B cell (primary cell): ENCODE measurements around the gene SEMA4A. TPM values are rescaled to one million over a fixed set of nuclear protein-coding genes. Genes with fewer than 3 reads are reported as not detected.

ENCODE experiments used
- ATAC-seq: fragments of 200-7000 bp; cut with Tn5 transposase; one replicate; pipeline ENCODE4 v1.10.0; 2021; ENCODE audit warnings: low read depth, mild to moderate bottlenecking, moderate number of reproducible peaks, moderate library complexity
- CTCF ChIA-PET: fragments of 350-600 bp; sonication (Branson Sonifier 250); formaldehyde crosslinking; loops from one replicate; lab custom pipeline; 2021; ENCODE audit warnings: antibody characterized with exemption, inconsistent platforms; lab: Charles Lee
- POLR2A ChIA-PET: fragments of 350-600 bp; sonication (Branson Sonifier 250); formaldehyde crosslinking; loops from one replicate; lab custom pipeline; 2021; ENCODE audit warnings: antibody characterized with exemption; lab: Charles Lee
- DNase-seq: peaks from one replicate; pipeline ENCODE4 v3.0.0; 2013
- H2AFZ ChIP-seq: 2 replicates; pipeline ENCODE4 v1.6.1; 2012; ENCODE audit warnings: mild to moderate bottlenecking, low read depth, low read length; ENCODE audit not compliant: insufficient read depth, poor library complexity, severe bottlenecking
- H3K27ac ChIP-seq, 2 donors: 1 replicate in 1 of 2; 2 replicates in 1 of 2; pipeline ENCODE4 v1.5.1; 2012 to 2013; ENCODE audit warnings: low read length in 2 of 2, mild to moderate bottlenecking in 2 of 2, moderate library complexity in 1 of 2
- H3K27me3 ChIP-seq, 4 experiments: fragments of 200-600 bp in 1 of 4; sonication (generic) in 1 of 4; replicated peaks in 1 of 4; 1 replicate in 2 of 4; 2 replicates in 2 of 4; pipeline versions ENCODE4 v1.6.1 to v1.7.0; 2013 to 2016; ENCODE audit warnings: low read length in 3 of 4, mild to moderate bottlenecking in 2 of 4, mixed read lengths in 1 of 4, moderate library complexity in 1 of 4; ENCODE audit not compliant: insufficient read depth in 4 of 4, control insufficient read depth in 3 of 4; ENCODE audit errors: control extremely low read depth in 1 of 4
- H3K36me3 ChIP-seq, 2 experiments: replicated peaks in 1 of 2; 1 replicate in 1 of 2; 2 replicates in 1 of 2; pipeline versions ENCODE4 v1.6.1 to v1.7.1; 2013; ENCODE audit warnings: low read length in 1 of 2; ENCODE audit not compliant: insufficient read depth in 2 of 2, control insufficient read depth in 1 of 2; ENCODE audit errors: control extremely low read depth in 1 of 2, extremely low read depth in 1 of 2
- H3K4me1 ChIP-seq, 2 donors: fragments of 200-600 bp in 1 of 2; sonication (generic) in 1 of 2; 1 replicate in 1 of 2; 2 replicates in 1 of 2; pipeline versions ENCODE4 v1.5.1 to v1.6.1; 2013 to 2017; ENCODE audit warnings: low read length in 2 of 2; ENCODE audit not compliant: control insufficient read depth in 2 of 2, insufficient read depth in 2 of 2
- H3K4me2 ChIP-seq: replicated peaks from 2 replicates; pipeline ENCODE3; 2012; ENCODE audit warnings: mild to moderate bottlenecking, low read depth, low read length; ENCODE audit not compliant: poor library complexity, severe bottlenecking
- H3K4me3 ChIP-seq, 5 experiments: fragments of 200-600 bp in 1 of 5; sonication (generic) in 1 of 5; 1 replicate in 3 of 5; 2 replicates in 2 of 5; pipeline versions ENCODE4 v1.5.1 to v1.7.0; 2011 to 2016; ENCODE audit warnings: low read length in 4 of 5, mild to moderate bottlenecking in 4 of 5, low read depth in 2 of 5, control low read depth in 1 of 5, moderate library complexity in 1 of 5; ENCODE audit not compliant: insufficient read depth in 1 of 5; ENCODE audit errors: control extremely low read depth in 1 of 5, extremely low read depth in 1 of 5
- H3K79me2 ChIP-seq: fragments of 200-600 bp; sonication (generic); one replicate; pipeline ENCODE4 v1.6.0; 2016; ENCODE audit warnings: low read length; ENCODE audit not compliant: control insufficient read depth, insufficient read depth
- H3K9ac ChIP-seq: fragments of 200-600 bp; sonication (generic); 2 replicates; pipeline ENCODE4 v1.6.1; 2017; ENCODE audit warnings: mild to moderate bottlenecking, low read length, moderate library complexity
- H3K9me3 ChIP-seq, 3 donors: one replicate each; pipeline versions ENCODE4 v1.6.1 to v1.7.1; 2013; ENCODE audit warnings: low read length in 2 of 3; ENCODE audit not compliant: control insufficient read depth in 2 of 3, insufficient read depth in 1 of 3; ENCODE audit errors: control extremely low read depth in 1 of 3
- H4K20me1 ChIP-seq: 2 replicates; pipeline ENCODE4 v1.6.0; 2012; ENCODE audit warnings: mild to moderate bottlenecking, low read length; ENCODE audit not compliant: insufficient read depth, control insufficient read depth, poor library complexity, severe bottlenecking
- H3K27ac Mint-ChIP-seq: one replicate; pipeline ENCODE4 v1.8.0; 2021; ENCODE audit warnings: mixed read lengths
- H3K27me3 Mint-ChIP-seq: one replicate; pipeline ENCODE4 v1.8.0; 2021; ENCODE audit warnings: mixed read lengths
- H3K4me1 Mint-ChIP-seq: one replicate; pipeline ENCODE4 v1.8.0; 2021; ENCODE audit warnings: mixed read lengths
- H3K4me3 Mint-ChIP-seq: one replicate; pipeline ENCODE4 v1.8.0; 2021; ENCODE audit warnings: mixed read lengths
- H3K9me3 Mint-ChIP-seq: one replicate; pipeline ENCODE4 v1.8.0; 2022; ENCODE audit warnings: mixed read lengths; ENCODE audit not compliant: insufficient read depth
- EZH2 ChIP-seq: IDR thresholded peaks from 2 replicates; pipeline ENCODE4 v1.6.1; 2012; ENCODE audit warnings: borderline replicate concordance, low read depth, mild to moderate bottlenecking, moderate library complexity, low read length; ENCODE audit not compliant: insufficient read depth, poor library complexity, severe bottlenecking
- WGBS: methylation state at CpG from one replicate; pipeline ENCODE4 v1.1.5; 2013; ENCODE audit warnings: missing lambda C conversion rate; ENCODE audit not compliant: insufficient coverage; 5-methylcytosine and 5-hydroxymethylcytosine counted together
- intact Hi-C: fragments of 100-400 bp; cut with micrococcal nuclease; formaldehyde crosslinking; loops from one replicate; pipeline ENCODE4 v1.10.0; 2022
- polyA plus RNA-seq: library from polyadenylated mRNA; depleted of rRNA; stranded (reverse); fragments of >200 nt; gene quantifications from 2 replicates; pipeline ENCODE4 v1.2.3, GENCODE V29; 2012
- total RNA-seq, 2 donors: library from RNA; stranded (reverse); fragments of 120-200 nt in 1 of 2; gene quantifications; 1 replicate in 1 of 2; 2 replicates in 1 of 2; pipeline versions ENCODE4 v1.2.3 to v1.2.4, GENCODE V29; 2013 to 2022
- TF ChIP-seq, protein P1 (sequence below): fragments of 200-600 bp; IDR thresholded peaks from one replicate; pipeline ENCODE4 v1.8.0; 2022; ENCODE audit warnings: antibody characterized with exemption, mild to moderate bottlenecking

The SEMA4A gene
- total and polyA plus RNA-seq, 2 donors (not counting 1 experiment from before 2014, with no cell fraction given): 9.2 to 15.5 TPM

GRCh38 chr1:156145650-156146019 is 7.8 kb upstream of the SEMA4A start:
- Mint-ChIP-seq H3K4me1 (peaks cover 43% of the 10 kb centered on the region), H3K9me3 (no peaks in the 10 kb centered on the region), H3K27ac (no peak overlapping the region), H3K4me3 (no peak overlapping the region), H3K27me3 (peaks cover 8% of the 10 kb centered on the region)
- Histone ChIP-seq H3K79me2 (no peaks in the 10 kb centered on the region), H3K9me3 (no peaks in the 10 kb centered on the region), H3K27ac (no peak overlapping the region), H2AFZ (no peak overlapping the region), H3K36me3 (no peaks in the 10 kb centered on the region), H3K4me3 (no peak overlapping the region), H3K27me3 (peaks cover 0 to 10% (median 5%) of the 10 kb centered on the region in 4 experiments), H4K20me1 (no peaks in the 10 kb centered on the region), H3K4me1 (peaks cover 45 to 49% of the 10 kb centered on the region in 2 donors), H3K9ac (no peak overlapping the region), H3K4me2 (no peak overlapping the region)
- CTCF ChIA-PET: interaction anchor here (0.6 to 14.3 kb wide), 15 partner anchors 8 to 174 kb away, joined by 3 to 381 read pairs (median 4); partner anchors contain the start of genes PAQR6, PMF1 and SMG5
- POLR2A ChIA-PET: interaction anchor here (0.6 to 0.7 kb wide), 3 partner anchors 67 to 114 kb away, joined by 3 to 5 read pairs (median 4); partner anchors contain the start of gene PMF1
- WGBS: 75% methylated on average over 1 of the region's 2 CpGs
- DNase-seq (no peak), ATAC-seq (no peak)
- intact Hi-C loops: loop anchor here (1.0 to 10.0 kb wide), 5 partner anchors 12 to 169 kb away; partner anchors contain the start of genes PMF1 and SLC25A44
- TF ChIP-seq, protein P1, sequence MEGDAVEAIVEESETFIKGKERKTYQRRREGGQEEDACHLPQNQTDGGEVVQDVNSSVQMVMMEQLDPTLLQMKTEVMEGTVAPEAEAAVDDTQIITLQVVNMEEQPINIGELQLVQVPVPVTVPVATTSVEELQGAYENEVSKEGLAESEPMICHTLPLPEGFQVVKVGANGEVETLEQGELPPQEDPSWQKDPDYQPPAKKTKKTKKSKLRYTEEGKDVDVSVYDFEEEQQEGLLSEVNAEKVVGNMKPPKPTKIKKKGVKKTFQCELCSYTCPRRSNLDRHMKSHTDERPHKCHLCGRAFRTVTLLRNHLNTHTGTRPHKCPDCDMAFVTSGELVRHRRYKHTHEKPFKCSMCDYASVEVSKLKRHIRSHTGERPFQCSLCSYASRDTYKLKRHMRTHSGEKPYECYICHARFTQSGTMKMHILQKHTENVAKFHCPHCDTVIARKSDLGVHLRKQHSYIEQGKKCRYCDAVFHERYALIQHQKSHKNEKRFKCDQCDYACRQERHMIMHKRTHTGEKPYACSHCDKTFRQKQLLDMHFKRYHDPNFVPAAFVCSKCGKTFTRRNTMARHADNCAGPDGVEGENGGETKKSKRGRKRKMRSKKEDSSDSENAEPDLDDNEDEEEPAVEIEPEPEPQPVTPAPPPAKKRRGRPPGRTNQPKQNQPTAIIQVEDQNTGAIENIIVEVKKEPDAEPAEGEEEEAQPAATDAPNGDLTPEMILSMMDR: no peak
- no peak for TF ChIP-seq EZH2
